H9 (cell line): ENCODE measurements around the gene CCDC148. TPM values are rescaled to one million over a fixed set of nuclear protein-coding genes. Genes with fewer than 3 reads are reported as not detected.

Experiments used
- DNase-seq: peaks from one replicate; pipeline ENCODE4 v3.0.0-alpha.2; 2017
- H2AFZ ChIP-seq: one replicate; pipeline ENCODE4 v1.6.1; 2013; ENCODE audit warnings: mild to moderate bottlenecking, low read length, control low read depth, moderate library complexity
- H2AK5ac ChIP-seq: 2 replicates; pipeline ENCODE4 v1.6.1; 2013; ENCODE audit warnings: low read length, control low read depth, mixed read lengths; ENCODE audit not compliant: insufficient read length
- H2BK120ac ChIP-seq: one replicate; pipeline ENCODE4 v1.6.1; 2013; ENCODE audit warnings: low read depth, mild to moderate bottlenecking, low read length, control low read depth, inconsistent platforms; ENCODE audit not compliant: poor library complexity, severe bottlenecking
- H2BK12ac ChIP-seq: 2 replicates; pipeline ENCODE4 v1.6.1; 2013; ENCODE audit warnings: low read length, control low read depth, mixed read lengths, low read depth; ENCODE audit not compliant: insufficient read length
- H2BK15ac ChIP-seq: 2 replicates; pipeline ENCODE4 v1.6.1; 2013; ENCODE audit warnings: low read depth, low read length, control low read depth
- H2BK20ac ChIP-seq: one replicate; pipeline ENCODE4 v1.6.1; 2013; ENCODE audit warnings: low read depth, mild to moderate bottlenecking, low read length, control low read depth, inconsistent platforms; ENCODE audit not compliant: poor library complexity, severe bottlenecking
- H2BK5ac ChIP-seq: 2 replicates; pipeline ENCODE4 v1.6.1; 2013; ENCODE audit warnings: low read length, control low read depth, mixed read lengths; ENCODE audit not compliant: insufficient read length
- H3K14ac ChIP-seq: 2 replicates; pipeline ENCODE4 v1.6.1; 2013; ENCODE audit warnings: low read length, control low read depth; ENCODE audit not compliant: insufficient read depth
- H3K18ac ChIP-seq: 2 replicates; pipeline ENCODE4 v1.6.1; 2013; ENCODE audit warnings: low read depth, mild to moderate bottlenecking, mixed read lengths, low read length, control low read depth; ENCODE audit not compliant: insufficient read length
- H3K23ac ChIP-seq: 2 replicates; pipeline ENCODE4 v1.6.1; 2013; ENCODE audit warnings: low read length, control low read depth, mixed read lengths, low read depth; ENCODE audit not compliant: insufficient read length
- H3K23me2 ChIP-seq: 2 replicates; pipeline ENCODE4 v1.6.1; 2013; ENCODE audit warnings: low read depth, mild to moderate bottlenecking, mixed read lengths, low read length, control low read depth; ENCODE audit not compliant: insufficient read length, poor library complexity, severe bottlenecking
- H3K27ac ChIP-seq: 2 replicates; pipeline ENCODE4 v1.5.1; 2013; ENCODE audit warnings: low read length, control low read depth, mixed read lengths, low read depth; ENCODE audit not compliant: insufficient read length
- H3K27me3 ChIP-seq: 2 replicates; pipeline ENCODE4 v1.6.1; 2013; ENCODE audit warnings: low read length, control low read depth, inconsistent platforms; ENCODE audit not compliant: insufficient read depth
- H3K4ac ChIP-seq: 2 replicates; pipeline ENCODE4 v1.6.1; 2013; ENCODE audit warnings: low read depth, mild to moderate bottlenecking, control low read depth, inconsistent platforms, low read length, moderate library complexity
- H3K4me1 ChIP-seq: 2 replicates; pipeline ENCODE4 v1.6.1; 2013; ENCODE audit warnings: low read length, control low read depth, inconsistent platforms; ENCODE audit not compliant: insufficient read depth
- H3K4me2 ChIP-seq: 2 replicates; pipeline ENCODE4 v1.6.1; 2013; ENCODE audit warnings: low read length, control low read depth, mixed read lengths; ENCODE audit not compliant: insufficient read length, insufficient read depth
- H3K56ac ChIP-seq: 2 replicates; pipeline ENCODE4 v1.6.1; 2013; ENCODE audit warnings: low read depth, mild to moderate bottlenecking, mixed read lengths, low read length, control low read depth; ENCODE audit not compliant: insufficient read length
- H3K79me1 ChIP-seq: 2 replicates; pipeline ENCODE4 v1.6.1; 2013; ENCODE audit warnings: low read depth, mild to moderate bottlenecking, moderate library complexity, low read length, control low read depth, inconsistent platforms; ENCODE audit not compliant: insufficient read depth, poor library complexity, severe bottlenecking
- H3K79me2 ChIP-seq: 2 replicates; pipeline ENCODE4 v1.6.1; 2013; ENCODE audit warnings: low read length, control low read depth, inconsistent platforms; ENCODE audit not compliant: insufficient read depth
- H3K9ac ChIP-seq: 2 replicates; pipeline ENCODE4 v1.6.1; 2013; ENCODE audit warnings: low read length, control low read depth, mixed read lengths; ENCODE audit not compliant: insufficient read length; ENCODE audit errors: extremely low read depth
- H3K9me3 ChIP-seq: one replicate; pipeline ENCODE4 v1.6.1; 2013; ENCODE audit warnings: low read depth, low read length, inconsistent platforms; ENCODE audit not compliant: control insufficient read depth
- H3T11ph ChIP-seq: one replicate; pipeline ENCODE4 v1.6.1; 2013; ENCODE audit warnings: mild to moderate bottlenecking, low read length, control low read depth, inconsistent platforms
- H4K20me1 ChIP-seq: one replicate; pipeline ENCODE4 v1.6.1; 2013; ENCODE audit not compliant: control insufficient read depth, insufficient read length, insufficient read depth
- H4K5ac ChIP-seq: 2 replicates; pipeline ENCODE4 v1.6.1; 2013; ENCODE audit warnings: low read depth, mild to moderate bottlenecking, mixed read lengths, low read length, control low read depth; ENCODE audit not compliant: insufficient read length
- H4K8ac ChIP-seq: replicated peaks from 2 replicates; pipeline ENCODE4 v1.6.1; 2013; ENCODE audit warnings: low read length, control low read depth, mixed read lengths, low read depth; ENCODE audit not compliant: insufficient read length
- H4K91ac ChIP-seq: 2 replicates; pipeline ENCODE4 v1.6.1; 2013; ENCODE audit warnings: low read depth, mild to moderate bottlenecking, moderate library complexity, mixed read lengths, low read length, control low read depth; ENCODE audit not compliant: insufficient read length
- H3K27ac Mint-ChIP-seq, 3 experiments: 2 replicates in 2 of 3; 3 replicates in 1 of 3; pipeline ENCODE4 v1.8.0; 2020 to 2021; ENCODE audit warnings: mixed read lengths in 3 of 3, mild to moderate bottlenecking in 1 of 3, moderate library complexity in 1 of 3
- H3K27me3 Mint-ChIP-seq: 2 replicates; pipeline ENCODE4 v1.8.0; 2021; ENCODE audit warnings: low read depth, mild to moderate bottlenecking, moderate library complexity, mixed read lengths
- H3K36me3 Mint-ChIP-seq, 3 experiments: 2 replicates in 2 of 3; 3 replicates in 1 of 3; pipeline ENCODE4 v1.8.0; 2020 to 2021; ENCODE audit warnings: low read depth in 3 of 3, mixed read lengths in 3 of 3; ENCODE audit not compliant: insufficient read depth in 1 of 3
- H3K4me1 Mint-ChIP-seq, 2 experiments: 2 replicates each; pipeline ENCODE4 v1.8.0; 2020; ENCODE audit warnings: mixed read lengths in 2 of 2
- H3K4me3 Mint-ChIP-seq, 2 experiments: 2 replicates in 1 of 2; 3 replicates in 1 of 2; pipeline ENCODE4 v1.8.0; 2020 to 2021; ENCODE audit warnings: mild to moderate bottlenecking in 2 of 2, mixed read lengths in 2 of 2, moderate library complexity in 1 of 2
- H3K9me3 Mint-ChIP-seq, 2 experiments: 2 replicates in 1 of 2; 3 replicates in 1 of 2; pipeline ENCODE4 v1.8.0; 2020; ENCODE audit warnings: mild to moderate bottlenecking in 2 of 2, mixed read lengths in 2 of 2, moderate library complexity in 1 of 2
- CTCF ChIP-seq: fragments of 200-600 bp; sonication (generic); conservative IDR thresholded peaks from 3 replicates; pipeline ENCODE4 v1.8.0; 2021; ENCODE audit warnings: antibody characterized with exemption, mild to moderate bottlenecking
- WGBS: extraction: QIAGEN DNeasy Blood & Tissue Kit; methylation state at CpG from one replicate; pipeline ENCODE4 v1.1.7; 2013; ENCODE audit warnings: missing lambda C conversion rate, low lambda C conversion rate, mixed read lengths; ENCODE audit not compliant: insufficient read length; ENCODE audit errors: extremely low coverage; 5-methylcytosine and 5-hydroxymethylcytosine counted together
- total RNA-seq: library from RNA; stranded (reverse); gene quantifications from 2 replicates; pipeline ENCODE4 v1.2.1, GENCODE V29; 2021

CCDC148 gene
- total RNA-seq, 1 experiment from 2014 or later: 1.5 TPM

- Histone ChIP-seq H3K4me1 (peaks cover 3% of the 10 kb centered on the region; the same call in 1 of the 2 replicates), H3K79me2 (no peaks in the 10 kb centered on the region), H3T11ph (no peak overlapping the region), H3K4me2 (no peak overlapping the region), H2AK5ac (no peak overlapping the region), H4K20me1 (no peaks in the 10 kb centered on the region), H3K18ac (no peak overlapping the region), H2BK20ac (no peak overlapping the region), H3K23ac (no peak overlapping the region), H3K23me2 (no peaks in the 10 kb centered on the region), H4K91ac (no peak overlapping the region), H2AFZ (no peak overlapping the region), H4K8ac (no peak overlapping the region), H3K79me1 (no peaks in the 10 kb centered on the region), H3K14ac (no peak overlapping the region), H2BK5ac (no peak overlapping the region), H3K56ac (no peak overlapping the region), H2BK120ac (no peak overlapping the region), H3K27me3 (no peaks in the 10 kb centered on the region), H3K9ac (no peak overlapping the region), H3K27ac (no peak overlapping the region), H2BK12ac (no peak overlapping the region), H3K9me3 (no peaks in the 10 kb centered on the region), H3K4ac (no peak overlapping the region), H4K5ac (no peak overlapping the region), H2BK15ac (no peak overlapping the region)
- Mint-ChIP-seq H3K9me3 (no peaks in the 10 kb centered on the region), H3K27ac (no peak overlapping the region), H3K36me3 (no peaks in the 10 kb centered on the region), H3K4me1 (peaks cover 11% of the 10 kb centered on the region in 2 experiments), H3K27me3 (no peaks in the 10 kb centered on the region), H3K4me3 (no peak overlapping the region)
- TF ChIP-seq CTCF: no peak
- no CpG with 5 or more reads among the region's 2 CpGs for WGBS
- DNase-seq: no peak
Measured at GRCh38 chr2:158194229-158194628, 262.3 kb downstream of the CCDC148 start.
